ENCODE results near the gene USP6. TPM values are rescaled to one million over a fixed set of nuclear protein-coding genes. Genes with fewer than 3 reads are reported as not detected.
"Not testable (repeated sequence)": the region's sequence is repeated elsewhere in the genome, so short reads cannot be mapped to it uniquely, and the experiment has no call there.

Gene USP6
- 0.01 TPM for polyA plus RNA-seq (2013, experiment 1 of 2)
- polyA plus RNA-seq (2013, experiment 2 of 2), result 0.01 TPM

- Histone ChIP-seq H3K4me3 (ENCODE audit: low read length) (no peak within 1 kb of the TSS), H2BK15ac (replicated peaks; ENCODE audit: low read depth) (no peak within 1 kb of the TSS), H4K8ac (ENCODE audit: low read depth, low read length) (no peak within 1 kb of the TSS), H2BK5ac (ENCODE audit: low read length) (no peak within 1 kb of the TSS), H3K79me2 (ENCODE audit: control insufficient read depth, insufficient read depth, low read length) (no peaks in the 10 kb centered on the region), H3K27ac (ENCODE audit: low read depth, low read length) (no peak within 1 kb of the TSS), H3K18ac (ENCODE audit: low read length) (no peak within 1 kb of the TSS), H3K56ac (ENCODE audit: low read length) (no peak within 1 kb of the TSS), H3K27me3 (ENCODE audit: insufficient read depth, low read length, poor library complexity) (no peaks in the 10 kb centered on the region), H3K23ac (ENCODE audit: low read length) (no peak within 1 kb of the TSS), H2BK120ac (ENCODE audit: low read depth, low read length) (no peak within 1 kb of the TSS), H4K5ac (ENCODE audit: low read length) (no peak within 1 kb of the TSS), H3K4me2 (ENCODE audit: low read length) (no peak within 1 kb of the TSS), H3K4me1 (ENCODE audit: control insufficient read depth, low read depth, low read length) (no peaks in the 10 kb centered on the region), H3K79me1 (ENCODE audit: low read length) (no peaks in the 10 kb centered on the region), H3K36me3 (ENCODE audit: control insufficient read depth, insufficient read depth, low read length) (no peaks in the 10 kb centered on the region), H3K4ac (ENCODE audit: low read depth, low read length) (no peak within 1 kb of the TSS), H3K9ac (ENCODE audit: low read length) (no peak within 1 kb of the TSS), H2AK5ac (ENCODE audit: low read length) (no peak within 1 kb of the TSS)
- DNase-seq, result no peak
- WGBS (ENCODE audit: extremely low coverage, insufficient coverage, low lambda C conversion rate), result no CpG with 5 or more reads among the region's 87 CpGs
Measured at GRCh38 chr17:5115673-5116651, at the start of gene USP6. Gene USP6, plus strand, starts transcription at chr17:5116032. Its CDS starts 14,336 bp downstream, at chr17:5130368.

DNA sequence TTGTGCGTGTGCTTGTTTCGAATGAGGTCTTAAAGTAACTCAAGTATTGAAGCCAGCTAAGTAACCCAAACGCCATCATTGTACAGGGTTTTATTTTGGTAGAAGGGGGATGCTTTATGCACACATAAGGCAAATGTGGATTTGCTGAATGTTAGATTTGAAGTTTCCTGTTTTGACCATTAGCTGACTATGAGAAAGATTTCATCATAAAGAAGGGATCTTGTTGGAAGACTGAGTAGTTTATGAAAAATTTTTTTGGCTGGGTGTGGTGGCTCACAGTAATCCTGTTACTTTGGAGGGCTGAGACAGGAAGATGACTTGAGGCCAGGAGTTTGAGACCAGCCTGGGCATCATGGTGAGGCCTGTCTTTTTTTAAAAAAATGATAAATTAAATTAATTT, 47.6 kb upstream of the USP6 start:
- no peak overlapping the region for H4K5ac ChIP-seq (ENCODE audit: low read length)
- H3K18ac ChIP-seq (ENCODE audit: low read length), result no peak overlapping the region
- DNase-seq, result no peak
- WGBS (ENCODE audit: extremely low coverage, insufficient coverage, low lambda C conversion rate), result no CpG with 5 or more reads among the region's 3 CpGs
- no peaks in the 10 kb centered on the region for H3K27me3 ChIP-seq (ENCODE audit: insufficient read depth, low read length, poor library complexity)
- H3K23ac ChIP-seq (ENCODE audit: low read length), result no peak overlapping the region
- no peak overlapping the region for H3K56ac ChIP-seq (ENCODE audit: low read length)
- H3K4me3 ChIP-seq (ENCODE audit: low read length), result no peak overlapping the region
- H2BK120ac ChIP-seq (ENCODE audit: low read depth, low read length), result no peak overlapping the region
- H3K79me2 ChIP-seq (ENCODE audit: control insufficient read depth, insufficient read depth, low read length), result no peaks in the 10 kb centered on the region
- H3K4me2 ChIP-seq (ENCODE audit: low read length), result no peak overlapping the region
- no peak overlapping the region for H2BK5ac ChIP-seq (ENCODE audit: low read length)
- H3K9ac ChIP-seq (ENCODE audit: low read length), result no peak overlapping the region
- H3K4ac ChIP-seq (ENCODE audit: low read depth, low read length), result no peak overlapping the region
- H2AK5ac ChIP-seq (ENCODE audit: low read length), result no peak overlapping the region
- no peak overlapping the region for H4K8ac ChIP-seq (ENCODE audit: low read depth, low read length)
- H3K4me1 ChIP-seq (ENCODE audit: control insufficient read depth, low read depth, low read length), result no peaks in the 10 kb centered on the region
- H2BK15ac ChIP-seq (replicated peaks; ENCODE audit: low read depth), result no peak overlapping the region
- H3K36me3 ChIP-seq (ENCODE audit: control insufficient read depth, insufficient read depth, low read length), result no peaks in the 10 kb centered on the region
- no peak overlapping the region for H3K27ac ChIP-seq (ENCODE audit: low read depth, low read length)
- H3K79me1 ChIP-seq (ENCODE audit: low read length), result no peaks in the 10 kb centered on the region

DNA sequence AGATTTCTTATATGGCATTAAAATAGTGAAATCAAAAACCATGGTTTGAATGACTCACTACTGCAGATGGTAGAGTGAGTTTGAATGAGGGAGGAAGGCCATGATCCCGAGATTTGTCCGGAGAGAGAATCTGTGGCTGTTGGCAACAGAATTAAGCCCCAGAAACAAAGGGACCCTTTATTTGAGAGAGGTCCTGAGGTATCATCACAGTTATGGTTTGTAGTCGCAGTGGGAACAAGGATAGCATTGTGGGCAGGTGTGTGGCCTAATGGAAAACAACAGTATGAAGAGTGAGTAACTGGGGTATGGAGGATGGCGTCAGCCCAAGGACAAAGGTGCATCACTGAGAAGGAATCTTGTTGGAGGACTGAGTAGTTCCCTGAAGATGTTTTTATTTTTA, 46.1 kb upstream of the USP6 start:
- no peak overlapping the region for H4K5ac ChIP-seq (ENCODE audit: low read length)
- no peak overlapping the region for H3K56ac ChIP-seq (ENCODE audit: low read length)
- H3K27me3 ChIP-seq (ENCODE audit: insufficient read depth, low read length, poor library complexity), result no peaks in the 10 kb centered on the region
- no peak overlapping the region for H4K8ac ChIP-seq (ENCODE audit: low read depth, low read length)
- no peaks in the 10 kb centered on the region for H3K79me2 ChIP-seq (ENCODE audit: control insufficient read depth, insufficient read depth, low read length)
- H3K23ac ChIP-seq (ENCODE audit: low read length), result no peak overlapping the region
- no peak overlapping the region for H2BK5ac ChIP-seq (ENCODE audit: low read length)
- H3K27ac ChIP-seq (ENCODE audit: low read depth, low read length), result no peak overlapping the region
- WGBS (ENCODE audit: extremely low coverage, insufficient coverage, low lambda C conversion rate), result no CpG with 5 or more reads among the region's 4 CpGs
- H3K4me2 ChIP-seq (ENCODE audit: low read length), result no peak overlapping the region
- H3K4me3 ChIP-seq (ENCODE audit: low read length), result no peak overlapping the region
- no peaks in the 10 kb centered on the region for H3K36me3 ChIP-seq (ENCODE audit: control insufficient read depth, insufficient read depth, low read length)
- H2AK5ac ChIP-seq (ENCODE audit: low read length), result no peak overlapping the region
- H3K79me1 ChIP-seq (ENCODE audit: low read length), result no peaks in the 10 kb centered on the region
- no peak overlapping the region for H2BK15ac ChIP-seq (replicated peaks; ENCODE audit: low read depth)
- H3K4ac ChIP-seq (ENCODE audit: low read depth, low read length), result no peak overlapping the region
- no peak overlapping the region for H2BK120ac ChIP-seq (ENCODE audit: low read depth, low read length)
- no peak for DNase-seq
- H3K4me1 ChIP-seq (ENCODE audit: control insufficient read depth, low read depth, low read length), result no peaks in the 10 kb centered on the region
- no peak overlapping the region for H3K18ac ChIP-seq (ENCODE audit: low read length)
- H3K9ac ChIP-seq (ENCODE audit: low read length), result no peak overlapping the region

- not testable (repeated sequence) for H3K79me2 ChIP-seq (ENCODE audit: control insufficient read depth, insufficient read depth, low read length); H3K56ac ChIP-seq (ENCODE audit: low read length); H2BK120ac ChIP-seq (ENCODE audit: low read depth, low read length); H3K9ac ChIP-seq (ENCODE audit: low read length); H3K4me1 ChIP-seq (ENCODE audit: control insufficient read depth, low read depth, low read length); H3K4me2 ChIP-seq (ENCODE audit: low read length); H3K27ac ChIP-seq (ENCODE audit: low read depth, low read length); H3K18ac ChIP-seq (ENCODE audit: low read length); DNase-seq; H3K4me3 ChIP-seq (ENCODE audit: low read length); H4K8ac ChIP-seq (ENCODE audit: low read depth, low read length); H2BK5ac ChIP-seq (ENCODE audit: low read length); H2BK15ac ChIP-seq (replicated peaks; ENCODE audit: low read depth); H3K79me1 ChIP-seq (ENCODE audit: low read length); H4K5ac ChIP-seq (ENCODE audit: low read length); H3K4ac ChIP-seq (ENCODE audit: low read depth, low read length); H3K27me3 ChIP-seq (ENCODE audit: insufficient read depth, low read length, poor library complexity); H3K23ac ChIP-seq (ENCODE audit: low read length); H2AK5ac ChIP-seq (ENCODE audit: low read length); H3K36me3 ChIP-seq (ENCODE audit: control insufficient read depth, insufficient read depth, low read length)
- WGBS (ENCODE audit: extremely low coverage, insufficient coverage, low lambda C conversion rate), result no CpG with 5 or more reads among the region's 5 CpGs
Measured at GRCh38 chr17:5075472-5075871, 40.4 kb upstream of the USP6 start.

GRCh38 chr17:5077275-5077674, 38.6 kb upstream of the USP6 start:
- not testable (repeated sequence) for DNase-seq; H3K27me3 ChIP-seq (ENCODE audit: insufficient read depth, low read length, poor library complexity); H3K23ac ChIP-seq (ENCODE audit: low read length); H3K4ac ChIP-seq (ENCODE audit: low read depth, low read length); H3K9ac ChIP-seq (ENCODE audit: low read length); H3K79me2 ChIP-seq (ENCODE audit: control insufficient read depth, insufficient read depth, low read length); H3K36me3 ChIP-seq (ENCODE audit: control insufficient read depth, insufficient read depth, low read length); H2BK120ac ChIP-seq (ENCODE audit: low read depth, low read length); H2BK5ac ChIP-seq (ENCODE audit: low read length); H3K4me3 ChIP-seq (ENCODE audit: low read length); H3K4me1 ChIP-seq (ENCODE audit: control insufficient read depth, low read depth, low read length); H2BK15ac ChIP-seq (replicated peaks; ENCODE audit: low read depth); H3K18ac ChIP-seq (ENCODE audit: low read length); H2AK5ac ChIP-seq (ENCODE audit: low read length); H3K79me1 ChIP-seq (ENCODE audit: low read length); H4K8ac ChIP-seq (ENCODE audit: low read depth, low read length); H3K56ac ChIP-seq (ENCODE audit: low read length); H4K5ac ChIP-seq (ENCODE audit: low read length); H3K4me2 ChIP-seq (ENCODE audit: low read length); H3K27ac ChIP-seq (ENCODE audit: low read depth, low read length)
- no CpG with 5 or more reads among the region's 24 CpGs for WGBS (ENCODE audit: extremely low coverage, insufficient coverage, low lambda C conversion rate)

Data from mesendoderm (in vitro differentiated cells).